Stimulated activated CD8-positive, alpha-beta memory T cell treated with anti-CD3 and anti-CD28 coated beads, Interleukin-15, amount 100 ng/mL, for 24 hours (primary cell): Measurements from ENCODE around the gene ANP32D.
"Not testable (repeated sequence)": the region's sequence is repeated elsewhere in the genome, so short reads cannot be mapped to it uniquely, and the experiment has no call there.

ENCODE experiments used
- DNase-seq: peaks from one replicate; pipeline ENCODE4 v3.0.0-alpha.2; 2020; ENCODE audit warnings: low read depth

The ANP32D gene

DNA sequence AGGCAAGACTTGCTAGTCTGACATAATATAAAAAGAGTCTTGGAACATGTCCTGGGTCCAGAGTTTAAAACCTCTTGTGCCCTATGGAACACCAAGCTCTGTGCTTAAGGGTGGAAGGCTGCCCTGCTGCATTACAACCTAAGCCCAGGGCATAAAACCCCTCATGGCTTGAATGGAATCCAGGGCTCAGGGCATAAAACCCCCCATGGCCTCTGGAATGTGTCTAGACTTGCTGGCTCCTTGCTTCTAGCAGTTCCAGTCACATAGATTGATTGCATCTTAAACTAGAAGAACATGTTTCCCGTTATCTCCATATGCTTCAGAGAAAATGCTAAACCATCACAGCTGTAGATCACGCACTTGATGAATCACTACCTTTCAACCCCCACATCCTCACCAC lies 34.5 kb downstream of the ANP32D start:
- DNase-seq, result not testable (repeated sequence)

GRCh38 chr12:48508987-48509386 lies 36.6 kb downstream of the ANP32D start:
- no peak for DNase-seq

DNA sequence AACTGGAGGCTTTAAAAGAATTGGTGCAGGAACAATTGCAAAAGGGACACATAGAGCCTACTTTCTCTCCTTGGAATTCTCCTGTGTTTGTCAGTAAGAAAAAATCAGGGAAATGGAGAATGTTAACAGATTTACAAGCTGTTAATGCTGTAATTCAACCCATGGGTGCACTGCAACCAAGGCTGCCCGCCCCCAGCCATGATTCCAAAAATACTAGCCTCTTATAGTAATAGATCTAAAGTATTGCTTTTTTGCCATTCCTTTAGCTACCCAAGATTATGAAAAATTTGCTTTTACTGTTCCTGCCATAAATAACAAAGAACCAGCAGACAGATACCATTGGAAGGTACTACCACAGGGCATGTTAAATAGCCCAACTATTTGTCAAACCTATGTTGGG lies 37.8 kb downstream of the ANP32D start:
- no peak for DNase-seq

DNA sequence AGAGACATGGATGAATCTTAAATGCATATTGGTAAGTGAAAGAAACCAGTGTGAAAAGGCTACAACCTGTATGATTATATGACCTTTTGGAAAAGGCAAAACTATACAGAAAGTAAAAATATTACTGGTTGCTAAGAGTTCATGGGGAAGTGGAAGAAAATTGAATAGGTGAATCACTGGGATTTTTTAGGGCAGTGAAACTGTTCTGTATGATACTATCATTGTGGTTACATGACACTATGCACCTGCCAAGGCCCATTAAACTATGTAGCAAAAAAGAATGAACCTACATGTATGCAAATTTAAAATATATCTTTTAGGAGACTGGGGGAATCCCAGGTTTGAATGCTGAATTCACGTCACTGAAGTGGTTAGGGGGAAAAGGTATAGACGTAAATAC lies 40.5 kb downstream of the ANP32D start:
- no peak for DNase-seq

DNA sequence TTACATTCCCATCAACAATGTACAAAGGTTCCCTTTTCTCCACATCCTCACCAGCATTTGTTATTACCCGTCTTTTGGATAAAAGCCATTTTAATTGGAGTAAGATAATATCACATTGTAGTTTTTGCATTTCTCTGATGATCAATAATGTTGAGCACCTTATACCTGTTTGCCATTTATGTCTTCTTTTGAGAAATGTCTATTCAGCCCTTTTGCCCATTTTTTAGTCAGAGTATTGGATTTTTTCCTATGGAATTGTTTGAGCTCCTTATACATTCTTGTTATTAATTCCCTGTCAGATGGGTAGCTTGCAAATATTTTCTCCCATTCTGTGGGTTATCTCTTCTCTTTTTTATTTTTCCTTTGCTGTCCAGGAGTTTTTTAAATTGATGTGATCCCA lies 42.4 kb downstream of the ANP32D start:
- DNase-seq, result no peak

DNA sequence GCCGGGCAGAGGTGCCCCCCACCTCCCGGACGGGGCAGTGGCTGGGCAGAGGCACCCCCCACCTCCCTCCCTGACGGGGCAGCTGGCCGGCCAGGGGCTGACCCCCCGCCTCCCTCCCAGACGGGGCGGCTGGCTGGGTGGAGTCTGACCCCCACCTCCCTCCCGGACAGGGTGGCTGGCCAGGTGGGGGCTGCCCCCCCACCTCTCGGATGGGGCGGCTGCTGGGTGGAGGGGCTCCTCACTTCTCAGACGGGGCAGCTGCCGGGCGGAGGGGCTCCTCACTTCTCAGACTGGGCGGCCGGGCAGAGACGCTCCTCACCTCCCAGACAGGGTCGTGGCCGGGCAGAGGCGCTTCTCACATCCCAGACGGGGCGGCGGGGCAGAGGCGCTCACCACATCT lies 48.0 kb downstream of the ANP32D start:
- DNase-seq, result not testable (repeated sequence)
